ENCODE results near the gene NEDD4L.

NEDD4L gene

GRCh38 chr18:58344080-58344670 lies 300.1 kb downstream of the NEDD4L start:
- no peak for DNase-seq (ENCODE audit: low spot score)
- in situ Hi-C loops (cut with MboI; ENCODE audit: low pct_unique_long_range_greater_than_20kb, low sequenced_read_pairs, unreplicated experiment), result no loop called here

GRCh38 chr18:58344861-58345463 lies 300.9 kb downstream of the NEDD4L start:
- no peak for TF ChIP-seq CTCF (IDR thresholded peaks at IDR 0.05; ENCODE audit: extremely low read depth, insufficient read depth, missing control alignments)
- DNase-seq (ENCODE audit: low spot score), result no peak
- in situ Hi-C loops (cut with MboI; ENCODE audit: low pct_unique_long_range_greater_than_20kb, low sequenced_read_pairs, unreplicated experiment), result no loop called here

More at GRCh38 chr18:58344080-58344670, 300.1 kb downstream of the NEDD4L start:
- TF ChIP-seq CTCF (IDR thresholded peaks at IDR 0.05; ENCODE audit: extremely low read depth, insufficient read depth, missing control alignments), result no peak

- no peak for DNase-seq (ENCODE audit: low spot score)
- in situ Hi-C loops (cut with MboI; ENCODE audit: low pct_unique_long_range_greater_than_20kb, low sequenced_read_pairs, unreplicated experiment), result no loop called here
- no peak for TF ChIP-seq CTCF (IDR thresholded peaks at IDR 0.05; ENCODE audit: extremely low read depth, insufficient read depth, missing control alignments)
Measured at GRCh38 chr18:58345875-58346274, 301.8 kb downstream of the NEDD4L start.

GRCh38 chr18:58347135-58347534 lies 303.1 kb downstream of the NEDD4L start:
- DNase-seq (ENCODE audit: low spot score), result no peak
- TF ChIP-seq CTCF (IDR thresholded peaks at IDR 0.05; ENCODE audit: extremely low read depth, insufficient read depth, missing control alignments), result no peak
- in situ Hi-C loops (cut with MboI; ENCODE audit: low pct_unique_long_range_greater_than_20kb, low sequenced_read_pairs, unreplicated experiment), result no loop called here

GRCh38 chr18:58348517-58348916 lies 304.5 kb downstream of the NEDD4L start:
- DNase-seq (ENCODE audit: low spot score), result no peak
- no peak for TF ChIP-seq CTCF (IDR thresholded peaks at IDR 0.05; ENCODE audit: extremely low read depth, insufficient read depth, missing control alignments)

GRCh38 chr18:58348951-58349350 lies 304.9 kb downstream of the NEDD4L start:
- DNase-seq (ENCODE audit: low spot score), result no peak
- no peak for TF ChIP-seq CTCF (IDR thresholded peaks at IDR 0.05; ENCODE audit: extremely low read depth, insufficient read depth, missing control alignments)
- in situ Hi-C loops (cut with MboI; ENCODE audit: low pct_unique_long_range_greater_than_20kb, low sequenced_read_pairs, unreplicated experiment), result no loop called here

More at GRCh38 chr18:58348517-58348916, 304.5 kb downstream of the NEDD4L start:
- in situ Hi-C loops (cut with MboI; ENCODE audit: low pct_unique_long_range_greater_than_20kb, low sequenced_read_pairs, unreplicated experiment), result no loop called here

Measured in GM13977 (cell line).